NCI-H526 (cell line): Measurements from ENCODE around the gene RASGRF1.

Experiments
- DNase-seq, 2 experiments: peaks; one replicate each; lab custom pipeline; 2025; lab: John Stamatoyannopoulos, UW

RASGRF1 gene

GRCh38 chr15:79067969-79068368 is 22.6 kb downstream of the RASGRF1 start:
- no peak for DNase-seq

GRCh38 chr15:79067072-79067833 is 23.3 kb downstream of the RASGRF1 start:
- no peak for DNase-seq

- no peak for DNase-seq
These were observed 24.0 kb downstream of the RASGRF1 start for GRCh38 chr15:79066391-79067071.

- DNase-seq = no peak
These were observed 24.7 kb downstream of the RASGRF1 start for GRCh38 chr15:79065706-79066376.

- no peak for DNase-seq
These were observed 25.2 kb downstream of the RASGRF1 start for GRCh38 chr15:79065361-79065705.

- no peak for DNase-seq
These were observed 26.1 kb downstream of the RASGRF1 start for GRCh38 chr15:79064496-79064895.

GRCh38 chr15:79060175-79060574 is 30.4 kb downstream of the RASGRF1 start:
- DNase-seq = no peak

GRCh38 chr15:79059081-79059572 is 31.5 kb downstream of the RASGRF1 start:
- no peak for DNase-seq

- DNase-seq = no peak
These were observed 32.2 kb downstream of the RASGRF1 start for GRCh38 chr15:79058260-79058850.

- no peak for DNase-seq
These were observed 33.5 kb downstream of the RASGRF1 start for GRCh38 chr15:79057050-79057449.

- no peak for DNase-seq
These were observed 36.2 kb downstream of the RASGRF1 start for GRCh38 chr15:79054350-79054749.

GRCh38 chr15:79053894-79054293 is 36.7 kb downstream of the RASGRF1 start:
- DNase-seq = no peak

GRCh38 chr15:79051941-79052731 is 38.4 kb downstream of the RASGRF1 start:
- no peak for DNase-seq

GRCh38 chr15:79051029-79051428 is 39.6 kb downstream of the RASGRF1 start:
- DNase-seq = no peak

- DNase-seq = no peak
These were observed 40.2 kb downstream of the RASGRF1 start for GRCh38 chr15:79050341-79050740.

- DNase-seq = no peak
These were observed 41.2 kb downstream of the RASGRF1 start for GRCh38 chr15:79049416-79049815.

- no peak for DNase-seq
These were observed 42.7 kb downstream of the RASGRF1 start for GRCh38 chr15:79047676-79048439.

GRCh38 chr15:79046691-79047404 is 43.7 kb downstream of the RASGRF1 start:
- no peak for DNase-seq

- no peak for DNase-seq
These were observed 45.5 kb downstream of the RASGRF1 start for GRCh38 chr15:79045041-79045440.

GRCh38 chr15:79042213-79042928 is 48.2 kb downstream of the RASGRF1 start:
- DNase-seq = no peak
